ENCODE measurements around the gene RPP25.
A peak's percentile ranks its signal among the peaks of the same experiment; 100 is the strongest.
"Not testable (repeated sequence)": the region's sequence is repeated elsewhere in the genome, so short reads cannot be mapped to it uniquely, and the experiment has no call there.

The RPP25 gene

GRCh38 chr15:74917676-74918075, 38.9 kb downstream of the RPP25 start:
- no peak for DNase-seq (ENCODE audit: low spot score)

GRCh38 chr15:74913799-74914198, 42.8 kb downstream of the RPP25 start:
- not testable (repeated sequence) for DNase-seq (ENCODE audit: low spot score)

GRCh38 chr15:74913041-74913440, 43.5 kb downstream of the RPP25 start:
- DNase-seq (ENCODE audit: low spot score), result no peak

- DNase-seq (ENCODE audit: low spot score), result no peak
Observed at GRCh38 chr15:74908635-74909034, 47.9 kb downstream of the RPP25 start.

GRCh38 chr15:74907163-74907870, 49.3 kb downstream of the RPP25 start:
- peak; percentile 9 for DNase-seq (ENCODE audit: low spot score)

- DNase-seq (ENCODE audit: low spot score), result peak; percentile 99
Observed at GRCh38 chr15:74906450-74907162, 50.0 kb downstream of the RPP25 start, which contains the start of gene FAM219B. FAM219B (minus strand) TSS chr15:74906851; CDS start chr15:74906800, 51 bp downstream.

- no peak for DNase-seq (ENCODE audit: low spot score)
Observed at GRCh38 chr15:74906067-74906449, 50.5 kb downstream of the RPP25 start.

Data from AG08395 (cell line).